Inferior parietal cortex (tissue), 1 donor: ENCODE measurements around the gene MFSD6.
"Not testable (repeated sequence)": the region's sequence is repeated elsewhere in the genome, so short reads cannot be mapped to it uniquely, and the experiment has no call there.

Experiments used
- DNase-seq: peaks from one replicate; pipeline ENCODE4 v3.0.0-alpha.2; 2016; ENCODE audit errors: extremely low spot score

MFSD6 gene

DNA sequence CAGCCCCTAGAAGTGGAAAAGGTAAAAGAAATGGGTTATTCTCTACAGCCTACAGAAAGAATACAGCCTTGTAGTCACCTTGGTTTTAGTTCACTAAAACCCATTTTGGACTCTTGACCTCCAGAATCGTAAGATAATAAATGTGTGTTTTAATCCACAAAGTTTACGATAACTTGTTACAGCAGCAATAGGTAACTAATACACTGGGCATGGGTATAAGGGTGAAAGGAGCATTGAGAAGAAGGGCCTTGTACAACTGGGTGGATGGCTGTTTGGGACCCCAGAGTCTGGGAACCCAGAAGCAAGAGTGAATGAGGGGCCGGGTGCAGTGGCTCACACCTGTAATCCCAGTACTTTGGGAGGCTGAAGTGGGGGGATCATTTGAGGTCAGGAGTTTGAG lies 2.2 kb upstream of the MFSD6 start:
- no peak for DNase-seq

DNA sequence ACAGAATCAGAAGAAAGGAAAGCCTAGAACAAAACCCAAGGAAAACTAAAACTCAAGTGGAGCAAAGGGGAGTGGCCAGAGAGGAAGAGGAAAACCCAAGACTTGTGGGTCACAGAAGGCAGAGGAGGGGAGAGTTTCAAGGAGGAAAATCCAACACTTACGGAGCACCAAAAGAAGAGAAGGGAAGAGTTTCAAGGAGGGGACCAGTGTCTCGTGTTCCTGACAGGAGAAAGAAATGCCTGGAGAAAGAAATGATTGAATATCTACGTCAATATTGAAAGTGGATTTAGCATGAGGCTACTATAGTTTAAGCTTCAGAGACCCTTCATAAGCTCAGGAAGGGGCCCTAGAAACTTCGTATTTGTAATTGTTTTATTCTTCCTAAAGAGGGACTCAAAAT lies 1.4 kb upstream of the MFSD6 start:
- DNase-seq = no peak

DNA sequence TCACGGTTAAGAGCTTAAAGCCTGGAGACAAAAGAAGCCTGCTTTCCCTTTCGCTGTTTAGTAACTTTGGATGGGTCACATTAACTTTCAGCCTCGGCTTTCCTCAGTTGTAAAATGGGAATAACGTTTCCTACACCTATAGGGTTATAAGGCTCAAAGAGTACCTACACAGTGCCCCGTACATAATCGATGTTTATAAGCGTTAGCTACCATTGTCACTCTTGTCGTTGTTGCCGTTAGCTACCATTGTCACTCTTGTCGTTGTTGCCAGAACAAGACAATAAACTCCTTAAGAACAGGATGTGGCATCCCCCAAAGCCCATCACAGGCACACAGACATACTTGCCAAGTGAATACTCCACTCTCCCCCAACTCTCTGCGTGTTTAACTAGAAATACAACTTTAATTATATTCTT lies 901 bp upstream of the MFSD6 start:
- peak; percentile 49 for DNase-seq

DNA sequence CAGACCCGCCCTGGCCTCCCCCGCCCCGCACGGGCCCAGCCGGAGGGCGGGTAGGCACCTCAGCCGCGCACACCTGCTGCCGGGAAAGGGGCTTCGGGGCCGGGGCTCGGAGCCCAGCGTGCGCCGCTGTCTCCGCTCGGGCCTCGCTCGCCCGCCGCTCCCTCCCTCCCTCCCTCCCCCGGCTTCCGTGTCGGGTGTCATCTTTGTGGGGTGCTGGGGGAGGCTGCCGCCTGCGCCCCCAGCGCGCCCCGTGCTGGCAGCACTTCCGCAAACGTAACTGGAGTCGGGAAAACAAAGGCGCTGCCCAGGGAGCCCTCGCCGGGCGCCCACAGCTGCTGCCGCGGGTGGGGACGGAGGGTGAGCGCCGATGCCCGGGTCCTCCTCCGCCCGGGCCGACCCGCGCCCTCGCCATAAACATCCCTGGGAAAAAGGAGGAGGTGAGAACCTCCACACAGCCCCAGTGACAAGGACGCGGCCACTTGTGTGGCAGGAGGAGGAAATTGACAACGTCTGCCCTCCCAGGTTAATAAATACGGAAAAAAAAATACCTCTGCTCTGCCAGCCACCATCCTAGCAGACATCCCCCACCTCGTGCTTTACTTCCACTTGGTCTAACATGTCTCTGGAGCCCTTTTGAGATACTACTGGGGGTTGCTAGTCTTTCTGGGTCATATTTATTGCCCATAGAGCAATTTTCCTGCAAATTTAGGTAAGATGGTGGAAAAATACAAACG lies 550 bp downstream of the MFSD6 start:
- peak; percentile 63 for DNase-seq

DNA sequence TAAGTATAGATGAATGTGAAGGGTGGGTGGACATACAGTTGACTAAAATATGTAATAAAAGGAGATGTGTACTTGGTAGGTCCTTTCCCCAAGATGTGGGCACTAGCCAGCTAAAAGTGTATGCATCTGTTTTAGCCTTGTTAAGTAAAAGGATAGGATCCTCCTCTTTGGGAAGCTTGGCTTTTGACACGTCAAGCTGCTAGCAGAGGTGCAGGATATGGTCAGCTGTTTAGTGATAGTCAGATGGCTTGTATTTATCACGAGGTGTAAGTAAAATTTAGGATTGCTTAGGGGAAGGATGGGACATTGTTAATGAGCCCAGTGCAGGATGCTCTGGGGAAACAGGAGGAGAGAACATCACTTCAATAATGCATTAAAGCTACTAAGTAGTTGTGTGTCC lies 1.5 kb downstream of the MFSD6 start:
- peak; percentile 61 for DNase-seq

DNA sequence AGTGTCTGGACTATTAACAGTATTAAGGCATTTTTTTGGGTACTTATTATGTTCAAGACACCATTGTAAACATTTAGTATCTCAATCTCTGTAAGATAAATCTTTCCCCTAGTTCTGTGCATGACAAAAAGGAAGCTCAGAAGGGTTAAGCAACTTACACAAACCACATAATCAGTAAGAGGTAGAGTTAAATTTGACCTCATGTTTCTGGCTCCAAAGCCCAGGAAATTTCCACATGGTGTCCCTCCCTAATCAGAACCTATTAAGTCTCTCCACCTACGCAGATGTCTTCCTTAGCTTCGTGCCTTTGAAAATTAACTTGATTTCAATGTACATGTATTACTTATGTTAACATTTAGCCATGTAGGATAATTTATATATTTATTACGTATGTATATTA lies 2.0 kb downstream of the MFSD6 start:
- peak; percentile 48 for DNase-seq

DNA sequence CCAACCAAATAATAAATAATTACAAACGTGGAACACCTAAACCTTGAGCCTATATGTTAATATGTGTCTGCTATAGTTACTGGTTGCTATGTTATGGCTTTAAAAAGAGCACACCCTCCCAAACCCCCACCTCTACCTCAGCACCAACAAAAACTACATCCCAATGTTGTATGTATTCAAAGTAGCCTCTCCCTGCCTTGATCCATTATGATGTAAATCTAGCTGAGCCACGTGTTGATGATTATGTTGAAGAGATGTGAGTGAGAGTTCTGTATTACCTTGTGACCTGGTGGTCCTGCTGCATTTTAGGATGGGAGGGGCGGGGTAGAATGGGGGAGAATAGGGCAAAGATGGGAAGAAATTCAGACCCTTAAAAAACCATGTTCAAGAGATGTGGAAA lies 4.8 kb downstream of the MFSD6 start:
- no peak for DNase-seq

DNA sequence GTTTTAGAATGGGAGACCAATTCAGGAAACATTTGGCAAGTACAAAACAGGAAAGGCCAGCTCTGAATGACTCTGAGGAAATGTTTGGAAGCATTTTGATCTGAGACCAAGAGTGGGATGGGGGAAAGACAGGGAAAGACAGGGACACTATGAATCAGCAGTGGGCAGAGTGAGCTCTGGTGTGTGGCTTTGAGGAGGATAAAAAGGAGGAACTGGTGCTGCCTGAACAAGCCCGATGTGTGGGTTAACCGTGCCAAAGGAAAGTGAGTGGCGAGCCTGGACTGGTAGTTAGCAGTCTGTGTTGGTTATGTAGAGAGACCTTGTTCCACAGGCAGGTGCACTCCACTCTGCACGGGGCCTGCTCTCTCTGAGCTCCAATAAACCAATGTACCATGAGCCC lies 5.3 kb downstream of the MFSD6 start:
- DNase-seq = no peak

DNA sequence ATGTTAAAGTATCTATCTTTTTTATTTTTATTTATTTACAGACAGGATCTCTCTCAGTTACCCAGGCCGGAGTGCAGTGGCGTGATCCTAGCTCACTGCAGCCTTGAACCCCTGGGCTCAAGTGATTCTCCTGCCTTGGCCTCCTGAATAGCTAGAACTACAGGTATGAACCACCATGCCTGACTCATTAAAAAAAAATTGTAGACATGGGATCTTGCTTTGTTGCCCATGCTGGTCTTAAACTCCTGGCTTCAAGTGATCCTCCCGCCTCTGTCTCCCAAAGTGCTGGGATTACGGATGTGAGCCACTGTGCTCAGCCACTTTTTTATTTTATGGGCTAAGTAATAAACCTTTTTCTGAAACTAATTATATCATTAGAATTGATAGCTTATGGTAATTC lies 7.1 kb downstream of the MFSD6 start:
- no peak for DNase-seq

DNA sequence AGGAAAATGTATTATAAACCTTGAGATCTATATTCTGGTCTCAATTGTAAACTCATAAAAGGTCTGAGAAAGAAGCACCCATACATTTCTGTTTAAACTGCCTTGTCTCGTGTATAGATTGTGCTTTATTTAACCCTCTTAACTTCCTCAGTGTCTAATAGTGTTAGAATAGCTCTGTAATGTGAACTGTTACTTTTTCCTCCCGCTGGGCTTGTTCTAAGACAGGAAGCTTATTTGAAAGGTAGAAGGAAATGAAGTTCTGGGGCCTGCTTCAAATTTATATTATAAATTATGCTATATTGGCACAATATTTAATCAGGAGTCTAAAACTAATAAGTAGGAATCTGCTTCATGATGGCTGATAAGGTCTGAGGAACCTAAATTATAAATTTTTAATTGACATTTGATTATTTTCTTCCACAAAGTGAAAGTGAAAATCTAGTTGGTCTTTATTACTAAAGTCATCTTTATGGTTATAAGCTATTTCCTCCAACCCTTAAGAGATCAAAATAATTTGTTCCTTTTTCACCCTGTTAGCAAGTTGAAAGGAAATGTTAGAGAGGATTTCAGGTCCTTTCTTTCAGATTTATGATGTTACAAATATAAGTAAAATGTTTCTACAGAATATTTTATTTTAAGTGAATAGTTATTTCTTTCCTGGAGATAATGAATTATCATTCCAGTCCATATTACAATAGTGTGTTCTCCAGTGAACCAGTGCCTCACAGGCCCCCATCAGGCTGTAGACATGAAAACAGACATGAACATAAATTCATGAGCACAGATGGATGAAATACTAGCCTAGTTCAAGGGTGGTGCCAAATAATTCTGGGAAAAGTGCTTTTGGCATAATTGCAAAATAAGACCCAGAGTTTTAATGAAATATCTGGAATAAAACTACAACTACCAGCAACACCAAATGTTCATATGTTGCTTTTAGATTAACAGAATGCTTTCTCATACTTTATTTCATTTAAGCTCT lies 7.9 kb downstream of the MFSD6 start:
- no peak for DNase-seq

DNA sequence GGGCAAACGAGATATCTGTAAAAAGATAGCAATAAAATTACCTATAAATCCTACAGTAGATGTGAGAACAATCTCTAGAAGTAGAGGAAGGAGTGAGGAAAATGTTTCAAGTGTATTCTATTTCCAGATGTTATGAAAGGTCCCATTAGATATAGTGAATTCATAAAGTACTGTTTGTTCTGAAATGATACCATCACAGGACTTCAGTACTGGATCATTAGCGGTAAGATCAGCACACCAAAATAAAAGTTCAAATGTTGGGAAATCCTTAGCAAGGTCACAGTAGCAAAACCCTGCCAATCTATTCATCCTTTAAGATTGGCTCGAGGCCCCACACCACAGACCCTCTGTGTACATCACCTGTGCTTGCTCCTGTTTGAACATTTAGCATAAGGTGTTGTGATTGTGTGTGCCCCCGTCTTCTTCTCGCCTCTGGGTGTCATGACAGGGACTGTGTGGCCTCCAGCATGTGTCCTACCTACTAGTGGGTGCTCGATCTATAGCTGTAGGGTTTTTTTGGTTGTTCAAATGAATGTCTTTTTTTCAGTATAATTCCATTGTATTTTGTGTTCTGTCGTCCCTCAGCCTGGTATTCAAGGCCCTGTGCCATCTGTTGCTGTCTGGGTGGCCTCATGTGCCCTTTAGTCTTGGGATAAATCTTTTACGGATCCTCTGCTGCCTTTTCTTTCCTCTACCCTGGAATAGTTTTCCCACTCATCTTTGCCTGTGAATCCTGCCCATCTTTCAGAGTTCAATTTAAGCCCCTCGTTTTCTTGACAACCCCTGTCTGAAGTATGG lies 9.1 kb downstream of the MFSD6 start:
- no peak for DNase-seq

DNA sequence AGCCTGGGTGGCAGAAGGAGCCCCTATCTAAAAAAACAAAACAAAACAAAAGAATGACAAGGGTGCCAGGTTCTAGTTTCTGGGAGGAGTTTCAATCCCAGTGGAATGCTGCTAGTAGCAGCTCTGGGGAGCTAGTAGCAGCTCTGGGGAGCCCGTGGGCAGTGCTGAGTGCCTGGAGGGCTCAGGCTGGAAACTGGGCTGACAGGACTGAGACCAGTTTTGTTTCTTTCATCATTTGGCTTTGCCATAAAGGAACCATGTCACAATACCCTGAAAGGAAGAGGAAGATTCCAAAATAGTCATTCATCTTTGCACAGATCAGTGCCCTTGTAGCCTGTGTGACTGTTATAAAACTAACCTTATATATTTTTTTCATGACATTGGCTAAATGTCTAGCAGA lies 10.6 kb downstream of the MFSD6 start:
- no peak for DNase-seq

DNA sequence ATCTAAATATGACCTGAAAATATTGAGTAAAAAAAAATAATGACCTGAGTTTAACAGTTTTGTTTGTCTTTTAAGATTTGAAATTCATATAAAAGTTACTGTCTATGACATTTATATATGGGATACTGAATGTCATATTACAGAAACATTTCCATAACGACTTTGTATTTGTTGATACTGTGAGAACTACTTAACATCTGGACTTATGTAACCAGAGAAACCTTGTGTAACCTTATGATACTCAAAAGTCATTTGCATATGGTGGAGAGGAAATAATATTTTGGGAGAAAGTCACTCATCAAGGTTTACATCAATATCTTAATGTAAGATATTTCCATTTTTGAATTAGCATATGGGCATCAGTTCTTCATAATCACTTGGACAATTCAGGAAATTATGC lies 12.6 kb downstream of the MFSD6 start:
- DNase-seq = no peak

DNA sequence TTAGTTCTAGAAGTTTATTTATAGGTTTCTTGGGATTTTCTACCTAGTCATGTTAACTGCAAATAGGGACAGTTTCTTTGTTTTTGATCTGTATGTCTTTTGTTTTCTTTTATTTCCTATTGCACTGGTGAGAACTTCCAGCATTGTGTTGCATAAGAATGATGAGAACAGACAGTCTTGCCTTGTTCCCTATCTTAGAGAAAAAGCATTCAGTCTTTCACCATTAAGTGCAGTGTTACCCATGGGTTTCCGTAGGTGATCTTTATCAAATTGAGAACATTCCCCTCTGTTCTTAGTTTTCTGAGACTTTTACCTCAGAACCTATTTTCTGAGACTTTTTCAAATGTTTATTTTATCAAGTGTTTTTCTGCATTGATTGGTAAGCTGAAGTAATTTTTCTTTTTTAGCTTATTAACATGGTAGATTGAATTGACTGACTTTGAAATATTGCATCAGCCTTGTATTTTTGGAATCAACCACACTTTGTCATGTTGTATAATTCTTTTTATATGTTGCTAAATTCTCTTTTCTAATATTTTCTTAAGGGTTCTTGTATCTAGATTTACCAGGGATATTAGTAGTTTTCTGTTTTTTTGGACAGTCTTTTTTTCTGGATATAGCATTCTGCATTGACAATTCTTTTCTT lies 17.2 kb downstream of the MFSD6 start:
- DNase-seq = no peak

DNA sequence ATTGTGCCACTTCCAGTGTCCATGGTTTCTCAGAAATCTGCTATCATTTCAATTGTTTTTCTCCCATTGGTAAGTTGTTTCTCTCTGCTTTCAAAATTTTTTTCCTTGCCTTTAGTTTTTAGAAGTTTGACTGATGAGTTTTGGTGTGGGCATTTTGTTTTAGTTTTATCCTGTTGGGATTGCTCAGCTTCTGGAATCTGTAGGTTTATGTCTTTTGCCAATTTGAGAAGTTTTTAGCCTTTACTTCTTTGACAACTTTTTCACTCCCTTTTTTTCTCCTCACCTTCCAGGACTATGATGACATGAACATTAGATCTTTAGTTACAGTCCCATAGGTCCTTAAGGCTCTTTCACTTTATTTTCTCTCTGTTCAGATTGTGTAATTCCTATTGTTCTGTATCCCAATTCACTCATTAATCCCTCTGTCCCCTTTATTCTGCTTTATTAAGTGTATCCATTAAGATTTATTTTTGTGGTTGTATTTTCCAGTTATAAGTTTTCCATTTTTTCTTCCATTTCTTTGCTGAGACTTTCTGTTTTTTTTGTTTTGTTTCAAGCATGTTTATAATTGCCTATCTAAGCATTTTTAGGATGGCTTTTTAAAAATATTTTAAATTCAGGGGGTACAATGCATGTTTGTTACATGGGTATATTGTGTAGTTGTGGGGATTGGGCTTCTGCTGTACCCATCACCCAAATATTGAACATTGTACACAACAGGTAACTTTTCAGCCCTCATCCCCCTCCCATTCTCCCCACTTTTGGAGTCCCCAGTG lies 17.9 kb downstream of the MFSD6 start:
- no peak for DNase-seq

DNA sequence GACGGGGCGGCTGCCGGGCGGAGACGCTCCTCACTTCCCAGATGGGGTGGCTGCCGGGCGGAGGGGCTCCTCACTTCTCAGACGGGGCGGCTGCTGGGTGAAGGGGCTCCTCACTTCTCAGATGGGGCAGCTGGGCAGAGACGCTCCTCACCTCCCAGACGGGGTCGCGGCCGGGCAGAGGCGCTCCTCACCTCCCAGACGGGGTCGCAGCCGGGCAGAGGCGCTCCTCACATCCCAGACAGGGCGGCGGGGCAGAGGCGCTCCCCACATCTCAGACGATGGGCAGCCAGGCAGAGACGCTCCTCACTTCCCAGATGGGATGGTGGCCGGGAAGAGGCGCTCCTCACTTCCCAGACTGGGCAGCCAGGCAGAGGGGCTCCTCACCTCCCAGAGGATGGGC lies 22.7 kb downstream of the MFSD6 start:
- DNase-seq = not testable (repeated sequence)

DNA sequence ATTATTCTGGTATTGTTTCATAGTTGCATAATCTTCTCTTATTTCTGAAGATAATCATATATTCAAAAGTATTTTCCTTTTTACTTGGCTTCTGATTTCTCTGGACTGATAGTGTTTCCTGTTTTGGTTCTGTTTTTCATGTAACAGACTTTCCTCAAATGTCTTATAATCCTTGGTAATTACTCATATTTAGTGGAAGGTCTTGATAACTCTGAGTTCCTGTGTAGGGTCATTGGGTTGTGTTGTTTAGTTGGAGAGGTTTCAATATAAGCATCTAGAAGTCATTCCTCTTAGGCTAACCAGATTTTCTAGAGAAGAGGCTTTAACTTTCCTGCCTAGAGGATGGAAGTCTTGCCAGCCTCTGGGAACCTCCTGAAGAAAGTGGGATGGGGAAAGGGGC lies 23.8 kb downstream of the MFSD6 start:
- no peak for DNase-seq

DNA sequence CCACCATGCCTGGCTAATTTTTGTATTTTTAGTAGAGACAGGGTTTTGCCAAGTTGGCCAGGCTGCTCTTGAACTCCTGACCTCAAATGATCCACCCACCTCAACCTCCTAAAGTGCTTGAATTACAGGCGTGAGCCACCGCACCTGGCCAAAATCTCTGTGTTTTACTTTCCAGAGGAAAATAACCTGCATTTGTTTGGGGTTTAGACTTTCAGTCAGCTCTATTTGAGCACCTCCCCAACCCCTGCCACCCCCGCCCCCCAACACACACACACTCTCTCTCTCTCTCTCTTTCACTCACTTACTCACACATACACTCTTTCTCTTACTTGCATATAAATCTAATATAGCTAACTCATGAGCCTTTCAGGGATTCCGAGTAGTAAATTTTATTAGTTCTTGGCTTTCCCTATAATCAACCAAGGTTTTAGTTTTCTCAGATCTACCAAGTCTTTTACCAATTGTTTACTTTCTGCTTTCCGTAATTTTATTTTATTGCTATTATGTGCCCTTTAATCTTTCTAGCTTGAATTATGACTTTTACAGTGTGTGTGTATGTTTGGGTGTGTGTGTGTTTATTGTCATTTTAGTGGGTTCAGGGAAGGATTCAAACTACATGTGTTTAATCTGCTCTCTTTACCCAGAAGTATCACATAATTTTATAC lies 24.5 kb downstream of the MFSD6 start:
- no peak for DNase-seq

DNA sequence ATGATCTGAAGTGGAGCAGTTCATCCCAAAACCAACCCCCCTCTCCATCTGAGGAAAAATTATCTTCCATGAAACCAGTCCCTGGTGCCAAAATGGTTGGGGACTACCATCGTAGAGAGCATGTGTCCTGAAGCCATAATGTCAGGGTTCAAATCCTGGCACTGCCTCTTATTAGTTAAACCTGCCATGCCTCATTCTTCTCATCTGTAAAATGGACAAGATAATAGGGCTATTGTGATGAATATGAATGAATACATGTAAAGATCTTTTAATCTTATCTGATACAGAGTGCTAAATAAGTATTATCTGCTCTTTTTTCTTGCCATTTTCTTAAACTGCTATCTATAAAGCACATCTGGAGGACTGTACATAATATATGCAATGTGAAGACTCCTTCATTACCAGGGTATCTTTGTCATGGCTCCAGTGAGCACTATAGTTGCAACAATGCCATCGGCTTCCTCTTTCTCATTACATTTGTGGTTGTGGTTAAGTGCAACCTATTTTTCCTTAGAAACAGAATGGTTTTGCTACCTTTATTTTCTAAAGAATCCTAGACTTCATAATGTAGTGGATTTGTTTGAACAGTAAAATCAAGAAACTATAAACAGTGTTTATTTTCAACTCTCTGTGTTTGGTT lies 27.0 kb downstream of the MFSD6 start:
- no peak for DNase-seq

DNA sequence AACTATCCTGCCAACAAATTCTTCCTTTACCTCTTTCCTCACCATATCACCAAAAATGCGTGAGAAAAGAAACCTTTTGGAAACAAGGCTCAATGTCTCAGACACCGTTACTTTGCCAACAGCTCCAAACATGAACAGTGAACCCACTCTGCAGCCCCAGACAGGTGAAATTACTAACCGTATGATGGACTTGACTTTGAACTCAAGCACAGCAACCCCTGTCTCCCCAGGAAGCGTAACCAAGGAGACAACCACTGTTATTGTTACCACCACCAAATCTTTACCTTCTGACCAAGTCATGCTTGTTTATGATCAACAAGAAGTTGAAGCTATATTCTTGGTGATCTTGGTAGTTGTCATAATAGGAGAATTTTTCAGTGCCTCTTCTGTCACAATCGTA lies 28.4 kb downstream of the MFSD6 start:
- DNase-seq = no peak
